Karpas-422 (cell line): ENCODE measurements around the gene TUSC1. TPM values are rescaled to one million over a fixed set of nuclear protein-coding genes. Genes with fewer than 3 reads are reported as not detected.

Experiments
- DNase-seq: peaks from one replicate; pipeline ENCODE4 v3.0.0-alpha.2; 2015
- H2AFZ ChIP-seq: fragments of 200-600 bp; sonication (generic); 2 replicates; pipeline ENCODE4 v1.6.1; 2014; ENCODE audit warnings: antibody characterized with exemption, low read length, mixed read lengths
- H3K27ac ChIP-seq: fragments of 200-600 bp; sonication (generic); 2 replicates; pipeline ENCODE4 v1.5.1; 2014; ENCODE audit warnings: mild to moderate bottlenecking, low read length, moderate library complexity
- H3K27me3 ChIP-seq: fragments of 200-600 bp; sonication (generic); 2 replicates; pipeline ENCODE4 v1.6.1; 2014; ENCODE audit warnings: low read length, mixed read lengths
- H3K36me3 ChIP-seq: fragments of 200-600 bp; sonication (generic); 2 replicates; pipeline ENCODE4 v1.6.1; 2014; ENCODE audit warnings: low read length, mixed read lengths; ENCODE audit not compliant: insufficient read depth
- H3K4me1 ChIP-seq: fragments of 200-600 bp; sonication (generic); 2 replicates; pipeline ENCODE4 v1.6.1; 2014; ENCODE audit warnings: mild to moderate bottlenecking, low read length, mixed read lengths
- H3K4me2 ChIP-seq: fragments of 200-600 bp; sonication (generic); 2 replicates; pipeline ENCODE4 v1.6.1; 2014; ENCODE audit warnings: low read length, low read depth, mild to moderate bottlenecking; ENCODE audit not compliant: poor library complexity, severe bottlenecking
- H3K4me3 ChIP-seq: fragments of 200-600 bp; sonication (generic); 2 replicates; pipeline ENCODE4 v1.5.1; 2014; ENCODE audit warnings: mild to moderate bottlenecking, antibody characterized with exemption, low read length, mixed read lengths
- H3K79me2 ChIP-seq: fragments of 200-600 bp; sonication (generic); 2 replicates; pipeline ENCODE4 v1.6.1; 2014; ENCODE audit warnings: mild to moderate bottlenecking, low read length, mixed read lengths
- H3K9ac ChIP-seq: fragments of 200-600 bp; sonication (generic); 2 replicates; pipeline ENCODE4 v1.6.0; 2014; ENCODE audit warnings: low read length
- H3K9me2 ChIP-seq: fragments of 200-600 bp; sonication (generic), shearing (Covaris generic); replicated peaks from 2 replicates; pipeline ENCODE4 v1.6.0; 2014; ENCODE audit warnings: mild to moderate bottlenecking, low read length, moderate library complexity; ENCODE audit not compliant: insufficient read depth
- H3K9me3 ChIP-seq: fragments of 300-700, 200-600 bp; sonication (generic); 2 replicates; pipeline ENCODE4 v1.6.1; 2014; ENCODE audit warnings: low read length, mixed read lengths
- H4K20me1 ChIP-seq: fragments of 200-600 bp; sonication (generic); 2 replicates; pipeline ENCODE4 v1.6.1; 2014; ENCODE audit warnings: mild to moderate bottlenecking, antibody characterized with exemption, low read length, low read depth; ENCODE audit not compliant: insufficient read depth
- total RNA-seq: library from RNA; depleted of rRNA; stranded (reverse); fragments of >200 nt; shearing (Covaris generic); gene quantifications from 2 replicates; pipeline ENCODE4 v1.2.3, GENCODE V29; 2014; ENCODE audit warnings: low replicate concordance; rRNA removed

TUSC1 gene
- total RNA-seq, result not detected in 2 replicates

GRCh38 chr9:25678147-25678666, at the start of gene TUSC1:
Gene TUSC1, minus strand, starts transcription at chr9:25678444. Its CDS starts 132 bp downstream, at chr9:25678312.
- no peaks in the 10 kb centered on the region for H3K4me1 ChIP-seq
- H3K36me3 ChIP-seq, result no peaks in the 10 kb centered on the region
- H3K79me2 ChIP-seq, result no peaks in the 10 kb centered on the region
- H3K27ac ChIP-seq, result no peak within 1 kb of the TSS
- no peak within 1 kb of the TSS for H3K9ac ChIP-seq
- no peaks in the 10 kb centered on the region for H3K27me3 ChIP-seq
- H3K4me2 ChIP-seq, result no peak within 1 kb of the TSS
- peaks cover 8% of the 10 kb centered on the region; the same call in 1 of the 2 replicates for H3K9me3 ChIP-seq
- H2AFZ ChIP-seq, result no peak within 1 kb of the TSS
- no peaks in the 10 kb centered on the region for H4K20me1 ChIP-seq
- DNase-seq, result no peak
- H3K4me3 ChIP-seq, result no peak within 1 kb of the TSS
- H3K9me2 ChIP-seq, result no peaks in the 10 kb centered on the region

GRCh38 chr9:25726871-25727410, 48.7 kb upstream of the TUSC1 start:
- Histone ChIP-seq H3K4me2 (no peak overlapping the region), H2AFZ (no peak overlapping the region), H4K20me1 (no peaks in the 10 kb centered on the region), H3K27ac (no peak overlapping the region), H3K4me3 (no peak overlapping the region), H3K27me3 (no peaks in the 10 kb centered on the region), H3K9me2 (no peaks in the 10 kb centered on the region), H3K79me2 (no peaks in the 10 kb centered on the region), H3K4me1 (no peaks in the 10 kb centered on the region), H3K36me3 (no peaks in the 10 kb centered on the region), H3K9ac (no peak overlapping the region), H3K9me3 (peaks cover 22% of the 10 kb centered on the region)
- DNase-seq, result no peak

- Histone ChIP-seq H3K27ac (no peak overlapping the region), H3K36me3 (no peaks in the 10 kb centered on the region), H3K4me2 (no peak overlapping the region), H3K9me2 (no peaks in the 10 kb centered on the region), H4K20me1 (no peaks in the 10 kb centered on the region), H3K4me1 (no peaks in the 10 kb centered on the region), H3K4me3 (no peak overlapping the region), H3K9ac (no peak overlapping the region), H3K9me3 (peaks cover 20% of the 10 kb centered on the region), H3K27me3 (no peaks in the 10 kb centered on the region), H3K79me2 (no peaks in the 10 kb centered on the region), H2AFZ (no peak overlapping the region)
- DNase-seq, result no peak
Measured at GRCh38 chr9:25724424-25724823, 46.2 kb upstream of the TUSC1 start.

- no peak overlapping the region for H3K9ac ChIP-seq
- H3K4me2 ChIP-seq, result no peak overlapping the region
- H3K9me2 ChIP-seq, result no peaks in the 10 kb centered on the region
- H3K27me3 ChIP-seq, result no peaks in the 10 kb centered on the region
- H3K27ac ChIP-seq, result no peak overlapping the region
- no peak overlapping the region for H3K4me3 ChIP-seq
- H3K79me2 ChIP-seq, result no peaks in the 10 kb centered on the region
- peaks cover 6% of the 10 kb centered on the region; the same call in 1 of the 2 replicates for H3K9me3 ChIP-seq
- no peak overlapping the region for H2AFZ ChIP-seq
- DNase-seq, result peak; percentile 48
- H4K20me1 ChIP-seq, result no peaks in the 10 kb centered on the region
- no peaks in the 10 kb centered on the region for H3K36me3 ChIP-seq
- no peaks in the 10 kb centered on the region for H3K4me1 ChIP-seq
Measured at GRCh38 chr9:25716220-25716872, 38.1 kb upstream of the TUSC1 start.

- H3K4me1 ChIP-seq, result no peaks in the 10 kb centered on the region
- H3K9ac ChIP-seq, result no peak overlapping the region
- no peak overlapping the region for H3K4me3 ChIP-seq
- H3K4me2 ChIP-seq, result no peak overlapping the region
- no peaks in the 10 kb centered on the region for H3K36me3 ChIP-seq
- no peak for DNase-seq
- H2AFZ ChIP-seq, result no peak overlapping the region
- no peaks in the 10 kb centered on the region for H3K79me2 ChIP-seq
- H3K9me2 ChIP-seq, result no peaks in the 10 kb centered on the region
- no peaks in the 10 kb centered on the region for H3K27me3 ChIP-seq
- no peak overlapping the region for H3K27ac ChIP-seq
- H3K9me3 ChIP-seq, result no peaks in the 10 kb centered on the region; the same call in 1 of the 2 replicates
- H4K20me1 ChIP-seq, result no peaks in the 10 kb centered on the region
Measured at GRCh38 chr9:25709941-25710340, 31.7 kb upstream of the TUSC1 start.

GRCh38 chr9:25704800-25705199, 26.6 kb upstream of the TUSC1 start:
- Histone ChIP-seq H3K4me3 (no peak overlapping the region), H4K20me1 (no peaks in the 10 kb centered on the region), H3K4me2 (no peak overlapping the region), H3K79me2 (no peaks in the 10 kb centered on the region), H3K27ac (no peak overlapping the region), H3K9me2 (no peaks in the 10 kb centered on the region), H2AFZ (no peak overlapping the region), H3K4me1 (no peaks in the 10 kb centered on the region), H3K9ac (no peak overlapping the region), H3K9me3 (peaks cover 3% of the 10 kb centered on the region), H3K27me3 (no peaks in the 10 kb centered on the region), H3K36me3 (no peaks in the 10 kb centered on the region)
- DNase-seq, result no peak

GRCh38 chr9:25703701-25704357, 25.6 kb upstream of the TUSC1 start:
- Histone ChIP-seq H3K4me1 (no peaks in the 10 kb centered on the region), H3K27ac (no peak overlapping the region), H3K4me2 (no peak overlapping the region), H3K9me2 (no peaks in the 10 kb centered on the region), H4K20me1 (no peaks in the 10 kb centered on the region), H3K9me3 (peaks cover 5% of the 10 kb centered on the region), H3K27me3 (no peaks in the 10 kb centered on the region), H3K4me3 (no peak overlapping the region), H3K9ac (no peak overlapping the region), H3K79me2 (no peaks in the 10 kb centered on the region), H3K36me3 (no peaks in the 10 kb centered on the region), H2AFZ (no peak overlapping the region)
- DNase-seq, result no peak

- Histone ChIP-seq H3K9ac (no peak overlapping the region), H4K20me1 (no peaks in the 10 kb centered on the region), H3K9me2 (no peaks in the 10 kb centered on the region), H3K27ac (no peak overlapping the region), H3K4me1 (no peaks in the 10 kb centered on the region), H3K79me2 (no peaks in the 10 kb centered on the region), H2AFZ (no peak overlapping the region), H3K4me2 (no peak overlapping the region), H3K9me3 (peaks cover 6% of the 10 kb centered on the region), H3K36me3 (no peaks in the 10 kb centered on the region), H3K4me3 (no peak overlapping the region), H3K27me3 (no peaks in the 10 kb centered on the region)
- DNase-seq, result no peak
Measured at GRCh38 chr9:25702536-25702935, 24.3 kb upstream of the TUSC1 start.
